NCI-H460 (cell line): ENCODE results near the gene ZNF24. TPM values are rescaled to one million over a fixed set of nuclear protein-coding genes. Genes with fewer than 3 reads are reported as not detected.

Experiments
- DNase-seq: peaks from one replicate; pipeline ENCODE4 v3.0.0-alpha.2; 2016; ENCODE audit warnings: low read depth; ENCODE audit errors: extremely low read depth
- polyA plus RNA-seq: library from polyadenylated mRNA; depleted of rRNA; stranded (reverse); fragments of >200 nt; gene quantifications from 2 replicates; pipeline ENCODE4 v1.2.3, GENCODE V29; 2014; cell fraction: nucleus; rRNA removed
- total RNA-seq: library from RNA; depleted of rRNA; stranded (reverse); fragments of >200 nt; shearing (Covaris generic); gene quantifications from 2 replicates; pipeline ENCODE4 v1.2.3, GENCODE V29; 2014; rRNA removed

The ZNF24 gene
- total RNA-seq: 24.7 and 32.9 TPM in 2 replicates
- polyA plus RNA-seq: 17.8 and 25.7 TPM in 2 replicates

- DNase-seq: peak; percentile 87
Observed at GRCh38 chr18:35343936-35344735, at the start of gene ZNF24. TSS of gene ZNF24 (minus strand) at chr18:35344420. CDS start at chr18:35340650, 3,770 bp downstream.

GRCh38 chr18:35393716-35394115 lies 49.5 kb upstream of the ZNF24 start:
- no peak for DNase-seq

- no peak for DNase-seq
Observed at GRCh38 chr18:35392375-35392774, 48.2 kb upstream of the ZNF24 start.

GRCh38 chr18:35390951-35391700 lies 46.9 kb upstream of the ZNF24 start:
- DNase-seq: no peak

- no peak for DNase-seq
Observed at GRCh38 chr18:35389095-35389618, 44.9 kb upstream of the ZNF24 start.

- DNase-seq: no peak
Observed at GRCh38 chr18:35387152-35387571, 42.9 kb upstream of the ZNF24 start.

- DNase-seq: peak; percentile 55
Observed at GRCh38 chr18:35386600-35387100, 42.4 kb upstream of the ZNF24 start.

GRCh38 chr18:35383136-35383535 lies 38.9 kb upstream of the ZNF24 start:
- no peak for DNase-seq

- no peak for DNase-seq
Observed at GRCh38 chr18:35379421-35379820, 35.2 kb upstream of the ZNF24 start.

- no peak for DNase-seq
Observed at GRCh38 chr18:35378574-35378896, 34.3 kb upstream of the ZNF24 start.

GRCh38 chr18:35377875-35378573 lies 33.8 kb upstream of the ZNF24 start:
- no peak for DNase-seq

GRCh38 chr18:35376742-35377695 lies 32.8 kb upstream of the ZNF24 start, which contains the start of gene ZNF396:
TSS of gene ZNF396 (minus strand) at chr18:35377337. CDS start at chr18:35374292, 3,045 bp downstream.
- peak; percentile 33 for DNase-seq

GRCh38 chr18:35376393-35376741 lies 32.1 kb upstream of the ZNF24 start:
- no peak for DNase-seq

- no peak for DNase-seq
Observed at GRCh38 chr18:35374708-35375107, 30.5 kb upstream of the ZNF24 start.

- no peak for DNase-seq
Observed at GRCh38 chr18:35371412-35372195, 27.4 kb upstream of the ZNF24 start.

- DNase-seq: no peak
Observed at GRCh38 chr18:35369126-35369525, 24.9 kb upstream of the ZNF24 start.

GRCh38 chr18:35368595-35368994 lies 24.4 kb upstream of the ZNF24 start:
- no peak for DNase-seq

GRCh38 chr18:35362531-35362930 lies 18.3 kb upstream of the ZNF24 start:
- DNase-seq: no peak
